ENCODE data around the gene ESPNL.

DNA sequence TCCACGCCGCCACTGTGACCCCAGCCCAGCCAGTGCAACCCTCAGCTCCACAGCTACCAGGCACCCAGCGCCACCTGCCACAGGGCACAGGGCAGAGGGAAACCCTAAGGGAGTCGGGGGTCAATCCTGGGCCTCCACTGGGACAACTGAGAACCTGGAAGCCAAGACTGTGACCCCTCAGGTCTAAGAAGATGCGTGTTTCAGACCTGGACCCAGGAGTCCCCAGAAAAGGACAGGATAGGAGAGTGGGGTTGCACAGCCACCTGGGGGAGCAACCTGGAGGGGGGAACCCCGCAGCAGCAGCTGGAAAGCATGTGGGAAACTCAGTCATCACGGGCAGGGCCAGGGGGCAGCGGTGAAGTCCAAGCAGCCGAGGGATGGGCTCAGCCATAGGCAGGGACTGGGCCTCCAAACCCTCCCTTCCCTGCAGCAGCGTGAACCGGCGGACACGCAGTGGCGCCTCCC is 4.1 kb downstream of the ESPNL start:
- TF ChIP-seq, protein P1, sequence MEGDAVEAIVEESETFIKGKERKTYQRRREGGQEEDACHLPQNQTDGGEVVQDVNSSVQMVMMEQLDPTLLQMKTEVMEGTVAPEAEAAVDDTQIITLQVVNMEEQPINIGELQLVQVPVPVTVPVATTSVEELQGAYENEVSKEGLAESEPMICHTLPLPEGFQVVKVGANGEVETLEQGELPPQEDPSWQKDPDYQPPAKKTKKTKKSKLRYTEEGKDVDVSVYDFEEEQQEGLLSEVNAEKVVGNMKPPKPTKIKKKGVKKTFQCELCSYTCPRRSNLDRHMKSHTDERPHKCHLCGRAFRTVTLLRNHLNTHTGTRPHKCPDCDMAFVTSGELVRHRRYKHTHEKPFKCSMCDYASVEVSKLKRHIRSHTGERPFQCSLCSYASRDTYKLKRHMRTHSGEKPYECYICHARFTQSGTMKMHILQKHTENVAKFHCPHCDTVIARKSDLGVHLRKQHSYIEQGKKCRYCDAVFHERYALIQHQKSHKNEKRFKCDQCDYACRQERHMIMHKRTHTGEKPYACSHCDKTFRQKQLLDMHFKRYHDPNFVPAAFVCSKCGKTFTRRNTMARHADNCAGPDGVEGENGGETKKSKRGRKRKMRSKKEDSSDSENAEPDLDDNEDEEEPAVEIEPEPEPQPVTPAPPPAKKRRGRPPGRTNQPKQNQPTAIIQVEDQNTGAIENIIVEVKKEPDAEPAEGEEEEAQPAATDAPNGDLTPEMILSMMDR (IDR thresholded peaks at IDR 0.05), result no peak
- no peak for TF ChIP-seq POLR2A (IDR thresholded peaks at IDR 0.05; ENCODE audit: low read depth)

Measured in esophagus muscularis mucosa (tissue), 3 donors.